Measurements from ENCODE around the gene ALX4.

ALX4 gene

DNA sequence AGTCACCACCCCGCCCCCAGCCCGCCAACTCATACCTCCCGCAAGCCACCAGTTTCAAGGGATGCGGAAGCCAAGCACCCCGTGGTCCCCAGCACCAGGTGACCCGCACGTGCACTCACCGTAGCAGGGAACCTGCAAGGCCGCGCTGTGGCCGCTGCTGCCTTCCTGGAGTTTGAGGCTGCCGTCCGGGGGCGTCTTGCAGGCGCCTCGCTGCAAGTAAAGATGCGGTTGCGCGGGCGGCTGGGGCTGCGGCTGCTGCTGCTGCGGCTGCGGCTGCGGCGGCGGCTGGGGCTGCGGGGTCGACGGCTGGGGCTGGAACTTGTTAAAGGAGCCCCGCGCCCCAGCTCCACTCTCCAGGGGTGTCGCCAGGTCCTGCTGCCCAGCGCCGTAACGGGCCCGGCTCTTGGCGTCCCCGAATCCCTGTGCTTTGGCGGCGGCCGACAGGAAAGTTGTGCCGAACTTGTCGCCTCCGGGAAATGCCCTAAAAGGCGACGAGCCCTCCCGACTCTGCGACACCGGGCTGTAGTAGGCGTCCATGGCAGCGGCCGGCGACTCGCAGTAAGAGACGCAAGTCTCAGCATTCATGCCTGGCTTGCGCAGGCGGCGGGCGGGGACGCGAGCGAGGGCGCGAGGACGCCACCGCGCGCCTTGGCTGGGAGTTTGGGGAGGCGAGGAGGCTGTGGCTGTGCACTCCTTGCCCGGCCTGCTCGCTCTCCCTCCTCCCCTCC lies at the start of gene ALX4:
ALX4 (minus strand) TSS at position 662 of the 728 bp plus-strand sequence; CDS start at position 585, 77 bp downstream.
- peak; percentile 56 for DNase-seq

GRCh38 chr11:44359162-44359561 lies 49.2 kb upstream of the ALX4 start:
- DNase-seq = no peak

GRCh38 chr11:44358713-44359112 lies 48.8 kb upstream of the ALX4 start:
- DNase-seq = no peak

DNA sequence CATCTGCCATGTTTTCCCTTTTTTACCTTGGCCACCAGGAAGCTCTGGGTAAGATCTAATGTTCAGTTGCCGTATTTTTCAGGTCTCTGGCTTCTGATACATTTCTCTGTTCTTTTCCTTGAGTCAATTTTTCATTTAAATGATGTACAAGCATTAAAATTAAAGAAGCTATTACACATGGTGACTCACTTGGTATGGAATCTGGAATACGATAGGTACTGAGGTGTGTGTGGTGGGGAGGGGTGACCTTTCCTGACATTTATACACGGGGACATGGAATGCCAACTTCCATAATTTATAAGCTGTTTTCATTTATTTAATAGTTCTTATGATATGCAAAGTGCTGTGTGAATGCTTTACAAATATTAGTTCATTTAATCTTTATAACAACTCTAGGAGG lies 47.8 kb upstream of the ALX4 start:
- no peak for DNase-seq

DNA sequence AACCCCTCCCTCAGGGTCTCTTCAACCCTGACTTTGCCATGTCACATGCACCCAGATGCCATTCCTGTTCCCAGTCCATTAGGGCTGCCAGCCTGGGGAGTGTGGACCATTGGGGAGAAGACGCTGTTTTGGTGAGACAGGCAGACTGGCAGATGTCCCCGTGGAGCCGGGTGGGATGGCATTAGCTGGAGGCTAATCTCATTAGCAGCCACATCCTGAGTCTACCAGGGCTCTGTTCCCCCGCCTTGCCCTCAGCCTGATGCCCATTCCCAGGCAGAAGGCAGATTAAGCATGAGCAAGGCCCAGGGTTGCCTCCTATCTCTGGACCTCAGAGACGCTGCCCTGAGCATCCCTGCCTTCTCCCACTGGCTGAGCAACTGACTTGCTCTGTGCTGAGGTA lies 46.4 kb upstream of the ALX4 start:
- no peak for DNase-seq

GRCh38 chr11:44351898-44352498 lies 42.1 kb upstream of the ALX4 start:
- no peak for DNase-seq

GRCh38 chr11:44351006-44351660 lies 41.2 kb upstream of the ALX4 start:
- DNase-seq = no peak

- no peak for DNase-seq
Measured at GRCh38 chr11:44349328-44349727, 39.4 kb upstream of the ALX4 start.

- no peak for DNase-seq
Measured at GRCh38 chr11:44348721-44349120, 38.8 kb upstream of the ALX4 start.

GRCh38 chr11:44348114-44348513 lies 38.2 kb upstream of the ALX4 start:
- no peak for DNase-seq

GRCh38 chr11:44347538-44347937 lies 37.6 kb upstream of the ALX4 start:
- no peak for DNase-seq

- no peak for DNase-seq
Measured at GRCh38 chr11:44346983-44347382, 37.0 kb upstream of the ALX4 start.

DNA sequence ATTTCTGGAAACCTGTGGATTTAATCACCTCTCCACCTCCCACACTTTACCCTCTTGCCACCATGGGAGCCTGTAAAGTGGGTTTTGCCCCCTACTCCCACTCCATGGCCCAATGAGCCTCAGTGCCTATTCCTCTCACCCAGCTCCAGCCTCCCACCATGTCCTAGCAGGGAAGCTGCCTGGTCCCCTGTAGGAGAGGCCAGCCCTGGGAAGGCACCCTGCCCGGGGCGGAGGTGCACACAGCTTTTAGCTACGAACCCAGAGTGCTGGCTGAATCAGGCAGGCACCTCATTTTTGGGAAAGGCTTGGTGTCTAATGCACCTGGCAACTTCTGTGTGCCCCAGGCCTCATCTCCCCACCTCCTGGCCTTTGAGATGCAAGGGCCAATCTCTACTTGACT lies 35.8 kb upstream of the ALX4 start:
- no peak for DNase-seq

GRCh38 chr11:44344921-44345320 lies 35.0 kb upstream of the ALX4 start:
- no peak for DNase-seq

DNA sequence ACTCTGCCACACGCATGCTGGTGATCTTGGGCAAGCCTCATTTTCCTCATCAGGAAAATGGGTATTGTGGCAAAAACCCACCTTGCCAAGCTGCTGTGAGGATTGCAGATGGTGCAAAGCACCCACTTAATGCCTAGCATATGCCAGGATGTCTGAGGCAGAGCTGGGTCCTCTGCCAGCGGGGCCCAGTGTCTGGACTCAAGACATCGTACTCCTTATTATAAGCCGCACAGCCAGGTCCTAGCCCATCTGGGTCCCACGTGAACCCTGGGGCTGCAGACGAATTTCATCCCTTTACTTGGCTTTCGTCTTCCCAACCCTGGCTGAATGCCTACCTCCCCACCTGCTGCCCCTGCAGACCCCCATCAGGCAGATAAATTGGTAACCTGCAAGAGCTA lies 34.5 kb upstream of the ALX4 start:
- no peak for DNase-seq

DNA sequence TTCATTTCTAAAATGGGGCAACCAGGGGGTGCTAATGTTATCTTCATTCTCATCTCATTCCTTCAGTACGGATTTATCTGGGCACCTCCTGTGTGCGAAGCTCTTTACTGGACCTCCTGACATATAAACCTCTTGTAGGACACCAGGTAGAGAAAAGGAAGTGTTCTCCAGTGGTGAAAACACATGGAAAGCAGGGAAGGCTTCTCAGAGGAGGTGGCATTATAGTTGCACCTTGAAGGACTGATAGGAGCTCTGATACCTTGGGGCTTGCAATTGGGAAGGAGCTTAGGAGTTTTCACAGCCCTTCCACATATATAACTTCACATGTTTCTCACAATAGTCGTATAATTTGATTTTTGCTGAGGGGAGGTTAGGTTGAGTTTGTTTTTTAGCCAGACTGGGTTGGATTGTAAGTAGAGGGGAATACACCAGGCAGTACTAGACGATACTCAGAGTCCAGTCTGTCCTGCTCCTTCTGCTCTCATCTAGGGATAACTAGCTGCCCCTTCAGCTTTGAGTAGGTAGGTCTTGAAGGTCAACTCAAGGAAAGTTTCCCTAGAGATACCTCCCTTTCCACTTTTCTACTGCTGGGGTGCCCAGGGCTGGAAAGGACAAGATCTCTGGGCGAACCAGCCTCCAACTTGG lies 34.0 kb upstream of the ALX4 start:
- DNase-seq = no peak

DNA sequence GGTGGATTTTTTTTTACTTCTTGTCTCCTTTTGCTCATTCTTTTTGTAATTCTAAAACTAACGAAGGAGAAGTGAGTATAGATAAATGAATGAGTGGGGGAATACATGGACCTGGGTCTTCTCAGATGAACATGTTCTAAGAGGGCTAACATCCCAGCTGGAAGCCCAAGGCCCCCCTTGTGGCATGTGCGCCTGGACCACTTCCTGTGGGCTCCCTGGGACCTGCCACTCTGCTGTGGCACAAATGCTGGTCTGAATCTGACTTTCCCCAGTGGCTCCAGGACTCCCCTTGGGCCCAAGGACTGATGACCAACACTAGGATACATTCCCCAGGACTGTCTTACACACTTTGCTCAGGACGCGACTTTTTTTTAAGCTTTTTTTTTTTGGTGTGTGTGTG lies 32.7 kb upstream of the ALX4 start:
- no peak for DNase-seq

GRCh38 chr11:44340656-44341055 lies 30.7 kb upstream of the ALX4 start:
- DNase-seq = no peak

DNA sequence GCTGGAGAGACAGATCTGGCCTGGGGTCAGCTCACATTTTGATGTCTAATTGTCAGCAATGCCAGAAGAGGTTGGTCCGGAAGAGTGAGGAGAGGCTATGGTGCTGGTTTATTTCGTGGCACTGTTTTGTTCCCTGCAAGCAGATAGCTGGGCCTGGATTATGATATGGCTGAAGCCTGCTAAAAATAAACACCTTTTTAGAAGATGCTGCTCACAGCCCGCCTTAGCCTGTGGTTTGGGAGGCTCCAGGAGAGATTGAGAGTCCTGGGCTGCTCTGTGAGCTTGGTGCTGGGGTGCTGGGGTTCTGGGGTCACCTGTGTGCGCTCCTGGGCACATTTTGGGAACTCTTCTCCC lies 29.6 kb upstream of the ALX4 start:
- no peak for DNase-seq

- DNase-seq = no peak
Measured at GRCh38 chr11:44338698-44339529, 29.0 kb upstream of the ALX4 start.

DNA sequence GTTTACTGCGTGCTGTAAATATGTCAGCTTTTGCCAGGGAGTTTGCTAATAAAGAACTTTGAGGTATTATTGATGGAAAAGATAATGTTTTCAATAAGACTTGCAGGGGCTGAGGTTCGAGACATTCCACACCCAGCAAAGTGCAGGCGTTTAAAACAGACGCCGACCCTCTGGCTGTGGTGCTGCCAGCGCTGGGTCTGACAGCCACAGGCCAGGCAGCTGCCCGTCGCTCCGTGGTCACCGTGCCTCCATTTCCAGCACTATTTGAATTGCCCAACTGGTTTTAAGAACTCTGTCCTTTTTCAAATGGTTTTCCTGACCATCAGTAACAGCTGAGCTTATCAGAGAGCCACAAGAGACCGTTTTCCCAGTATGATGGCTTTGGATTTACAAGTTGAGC lies 28.1 kb upstream of the ALX4 start:
- no peak for DNase-seq

DNA sequence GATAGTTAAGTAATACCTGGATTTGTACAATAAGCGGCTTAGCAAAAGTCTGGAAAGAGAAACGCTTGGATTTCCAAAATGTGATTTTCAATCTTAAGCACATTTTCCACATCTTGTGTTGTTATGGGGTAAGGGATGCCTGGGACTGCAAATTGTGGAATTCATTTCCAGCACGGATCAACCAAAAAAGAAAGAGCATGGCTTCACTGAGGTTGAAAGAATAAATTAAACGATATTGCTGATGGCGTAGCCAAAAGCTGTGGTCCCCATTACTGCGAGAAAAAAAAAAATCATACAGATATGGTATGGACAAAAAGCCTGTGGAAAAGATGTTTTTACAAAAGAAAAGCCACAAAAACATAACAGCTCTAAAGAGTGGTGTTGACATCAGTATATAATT lies 26.0 kb upstream of the ALX4 start:
- no peak for DNase-seq

Data from DMS79 treated with DMSO at 0.1 percent for 48 hours (cell line).